Activated T-helper 1 cell treated with anti-CD3 and anti-CD28 coated beads, Interleukin-12 subunit alpha, Interleukin-12 subunit beta, Interleukin-2, Interleukin-4 antibody, amounts not matched to agents 30 ng/mL and 10 ng/mL and 1 ng/mL, durations not matched to agents 14 hours and 24 hours and 36 hours (primary cell): ENCODE results near the gene CETP. TPM values are rescaled to one million over a fixed set of nuclear protein-coding genes. Genes with fewer than 3 reads are reported as not detected.
"Not testable (repeated sequence)": the region's sequence is repeated elsewhere in the genome, so short reads cannot be mapped to it uniquely, and the experiment has no call there.

Experiments used
- DNase-seq: peaks from one replicate; pipeline ENCODE4 v3.0.0; 2021; ENCODE audit warnings: low spot score
- H3K27ac Mint-ChIP-seq: one replicate; pipeline ENCODE4 v1.8.0; 2021; ENCODE audit warnings: mild to moderate bottlenecking, mixed read lengths
- H3K27me3 Mint-ChIP-seq: one replicate; pipeline ENCODE4 v1.8.0; 2022; ENCODE audit warnings: mild to moderate bottlenecking, moderate library complexity, mixed read lengths; ENCODE audit not compliant: insufficient read depth
- H3K36me3 Mint-ChIP-seq: one replicate; pipeline ENCODE4 v1.8.0; 2021; ENCODE audit warnings: low read depth, mixed read lengths
- H3K4me1 Mint-ChIP-seq: one replicate; pipeline ENCODE4 v1.8.0; 2021; ENCODE audit warnings: low read depth, mixed read lengths
- H3K4me3 Mint-ChIP-seq: one replicate; pipeline ENCODE4 v1.8.0; 2021; ENCODE audit warnings: mild to moderate bottlenecking, moderate library complexity, mixed read lengths
- H3K9me3 Mint-ChIP-seq: one replicate; pipeline ENCODE4 v1.8.0; 2021; ENCODE audit warnings: mixed read lengths
- intact Hi-C: fragments of 100-400 bp; cut with micrococcal nuclease; formaldehyde crosslinking; loops from one replicate; pipeline ENCODE4 v1.15.1; 2024
- total RNA-seq: library from RNA; stranded (reverse); gene quantifications from 2 replicates; pipeline ENCODE4 v1.2.3, GENCODE V29; 2022

CETP gene
- total RNA-seq, 1 donor from 2014 or later: 0.23 TPM

DNA sequence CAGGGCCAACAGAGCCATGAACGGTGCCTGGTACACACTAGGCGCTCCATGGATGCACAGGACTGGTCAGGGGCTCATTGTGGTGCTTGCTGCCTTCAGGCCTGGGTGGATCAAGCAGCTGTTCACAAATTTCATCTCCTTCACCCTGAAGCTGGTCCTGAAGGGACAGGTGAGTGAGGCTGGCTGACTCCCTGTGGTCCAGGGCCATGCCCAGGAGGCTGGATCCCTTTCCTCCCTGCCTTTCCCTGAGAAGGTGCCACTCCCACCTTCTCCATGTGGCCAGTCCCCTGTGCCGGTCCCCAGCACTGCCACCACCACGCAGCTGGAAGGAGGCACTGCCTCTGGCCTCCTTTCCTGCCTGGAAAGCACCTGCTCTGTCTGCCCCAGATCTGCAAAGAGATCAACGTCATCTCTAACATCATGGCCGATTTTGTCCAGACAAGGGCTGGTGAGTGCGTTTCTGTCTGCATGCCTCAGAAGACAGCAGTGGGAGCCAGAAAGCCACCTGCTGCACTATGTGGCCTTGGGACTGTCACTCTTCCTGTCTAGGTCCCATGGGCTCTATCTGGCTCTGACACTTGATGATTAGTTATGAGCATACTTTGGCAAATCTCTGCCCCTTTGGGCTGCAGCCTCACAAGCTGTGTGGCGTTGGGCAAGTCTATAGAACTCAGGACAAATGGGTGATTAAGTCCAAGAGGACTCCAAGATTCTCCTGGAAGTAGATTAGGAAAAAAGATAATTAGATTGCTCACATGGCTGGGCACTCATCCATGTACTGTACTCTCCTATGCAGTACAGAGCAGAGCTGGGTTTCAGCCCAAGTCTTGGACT, 9.4 kb downstream of the CETP start:
- H3K27me3 Mint-ChIP-seq: no peaks in the 10 kb centered on the region
- DNase-seq: no peak
- peaks cover 36% of the 10 kb centered on the region for H3K4me1 Mint-ChIP-seq
- H3K9me3 Mint-ChIP-seq: no peaks in the 10 kb centered on the region
- H3K27ac Mint-ChIP-seq: no peak overlapping the region
- intact Hi-C loops: no loop called here
- H3K4me3 Mint-ChIP-seq: no peak overlapping the region
- no peaks in the 10 kb centered on the region for H3K36me3 Mint-ChIP-seq

DNA sequence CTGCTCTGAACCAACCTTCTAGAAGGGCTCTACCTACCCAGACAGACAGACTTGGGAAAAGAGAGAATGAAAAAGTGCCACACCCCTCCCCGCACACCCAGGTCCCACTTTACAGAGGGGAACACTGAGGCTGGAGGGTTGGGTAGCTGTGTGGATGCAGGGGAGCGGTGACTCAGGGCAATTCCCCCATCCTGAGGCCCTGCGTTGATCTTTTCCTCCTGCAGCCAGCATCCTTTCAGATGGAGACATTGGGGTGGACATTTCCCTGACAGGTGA, 10.0 kb downstream of the CETP start:
- Mint-ChIP-seq H3K9me3 (no peaks in the 10 kb centered on the region), H3K4me1 (peaks cover 33% of the 10 kb centered on the region), H3K27me3 (no peaks in the 10 kb centered on the region), H3K27ac (no peak overlapping the region), H3K4me3 (no peak overlapping the region), H3K36me3 (no peaks in the 10 kb centered on the region)
- intact Hi-C loops: no loop called here
- DNase-seq: no peak

DNA sequence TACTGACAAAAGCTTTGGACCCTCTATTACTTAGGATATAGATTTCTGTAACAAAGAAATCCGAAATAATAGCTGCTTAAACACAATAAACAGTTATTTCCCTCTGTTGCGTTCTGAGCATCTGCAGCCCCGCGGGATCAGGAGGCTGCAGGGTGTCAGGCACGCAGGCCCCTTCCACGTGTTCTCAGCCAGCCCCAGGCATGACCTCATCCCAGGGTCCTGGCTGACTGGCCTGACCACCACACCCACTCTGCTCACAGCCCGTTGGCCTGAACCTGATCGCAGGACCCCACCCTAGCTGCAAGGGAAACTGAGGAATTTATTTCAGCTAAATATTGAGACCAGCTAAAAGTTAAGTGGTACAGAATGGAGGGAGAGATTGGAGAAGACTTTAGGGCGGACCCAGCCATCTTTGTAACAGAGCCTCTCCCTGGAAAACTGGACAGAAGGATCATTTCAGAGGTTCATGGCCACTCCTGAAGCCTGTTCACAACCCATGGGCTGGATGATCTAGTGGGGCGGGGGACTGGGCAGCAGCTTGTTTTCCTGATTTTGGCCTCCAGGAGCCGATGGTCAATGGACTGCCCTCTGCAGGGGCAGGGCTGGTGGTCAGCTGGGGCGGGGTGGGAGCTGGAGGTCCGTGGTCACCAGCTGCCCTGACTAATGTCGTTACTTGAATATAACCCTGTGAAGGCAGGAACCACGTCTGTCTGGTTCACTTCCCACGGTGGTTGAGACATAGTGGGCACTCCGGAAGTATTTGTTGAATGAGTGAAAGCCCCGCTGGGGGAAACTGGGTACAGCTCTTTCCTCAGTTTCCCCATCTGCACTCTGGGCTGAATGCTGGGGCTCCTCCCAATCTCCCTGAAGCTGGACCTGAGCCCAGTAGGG, 10.9 kb downstream of the CETP start:
- H3K27ac Mint-ChIP-seq: no peak overlapping the region
- intact Hi-C loops: no loop called here

DNA sequence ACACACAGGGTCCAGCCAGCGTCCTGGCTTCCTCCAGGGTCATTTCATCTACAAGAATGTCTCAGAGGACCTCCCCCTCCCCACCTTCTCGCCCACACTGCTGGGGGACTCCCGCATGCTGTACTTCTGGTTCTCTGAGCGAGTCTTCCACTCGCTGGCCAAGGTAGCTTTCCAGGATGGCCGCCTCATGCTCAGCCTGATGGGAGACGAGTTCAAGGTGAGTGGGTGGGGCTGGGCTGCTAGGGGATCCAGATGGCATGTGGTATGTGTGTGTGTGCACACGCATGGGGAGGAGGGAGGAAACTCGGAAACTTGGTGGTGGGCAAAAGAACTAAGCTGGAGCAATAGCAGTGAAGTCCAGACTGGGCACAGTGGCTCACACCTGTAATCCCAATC, 11.5 kb downstream of the CETP start:
- H3K4me3 Mint-ChIP-seq: no peak overlapping the region
- H3K27me3 Mint-ChIP-seq: no peaks in the 10 kb centered on the region
- H3K36me3 Mint-ChIP-seq: no peaks in the 10 kb centered on the region
- intact Hi-C loops: no loop called here
- peak overlapping the region; percentile 56 for H3K27ac Mint-ChIP-seq
- no peaks in the 10 kb centered on the region for H3K9me3 Mint-ChIP-seq
- peaks cover 33% of the 10 kb centered on the region for H3K4me1 Mint-ChIP-seq
- no peak for DNase-seq

More for the DNA sequence above, 10.9 kb downstream of the CETP start:
- Mint-ChIP-seq H3K9me3 (no peaks in the 10 kb centered on the region), H3K36me3 (no peaks in the 10 kb centered on the region), H3K27me3 (no peaks in the 10 kb centered on the region), H3K4me1 (peaks cover 33% of the 10 kb centered on the region), H3K4me3 (no peak overlapping the region)
- no peak for DNase-seq

DNA sequence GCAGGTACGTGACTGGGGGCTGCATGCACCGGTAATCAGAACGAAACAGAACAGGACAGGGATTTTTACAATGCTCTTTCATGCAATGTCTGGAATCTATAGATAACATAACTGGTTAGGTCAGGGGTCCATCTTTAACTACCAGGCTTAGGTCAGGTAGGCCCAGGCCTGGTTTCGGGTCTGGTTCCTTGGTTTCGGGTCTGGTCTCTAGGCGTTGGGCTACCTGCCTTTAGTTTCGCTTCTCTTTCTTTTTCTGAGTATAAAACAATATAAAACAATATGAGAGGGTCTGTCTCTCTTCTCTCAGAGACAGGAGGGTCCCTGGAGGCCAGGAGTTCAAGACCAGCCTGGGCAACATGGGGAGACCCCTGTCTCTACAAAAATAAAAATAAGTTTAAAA, 12.1 kb downstream of the CETP start:
- DNase-seq, H3K36me3 Mint-ChIP-seq, H3K4me3 Mint-ChIP-seq, H3K27ac Mint-ChIP-seq, H3K27me3 Mint-ChIP-seq, intact Hi-C loops, H3K9me3 Mint-ChIP-seq: not testable (repeated sequence)
- peaks cover 33% of the 10 kb centered on the region for H3K4me1 Mint-ChIP-seq

DNA sequence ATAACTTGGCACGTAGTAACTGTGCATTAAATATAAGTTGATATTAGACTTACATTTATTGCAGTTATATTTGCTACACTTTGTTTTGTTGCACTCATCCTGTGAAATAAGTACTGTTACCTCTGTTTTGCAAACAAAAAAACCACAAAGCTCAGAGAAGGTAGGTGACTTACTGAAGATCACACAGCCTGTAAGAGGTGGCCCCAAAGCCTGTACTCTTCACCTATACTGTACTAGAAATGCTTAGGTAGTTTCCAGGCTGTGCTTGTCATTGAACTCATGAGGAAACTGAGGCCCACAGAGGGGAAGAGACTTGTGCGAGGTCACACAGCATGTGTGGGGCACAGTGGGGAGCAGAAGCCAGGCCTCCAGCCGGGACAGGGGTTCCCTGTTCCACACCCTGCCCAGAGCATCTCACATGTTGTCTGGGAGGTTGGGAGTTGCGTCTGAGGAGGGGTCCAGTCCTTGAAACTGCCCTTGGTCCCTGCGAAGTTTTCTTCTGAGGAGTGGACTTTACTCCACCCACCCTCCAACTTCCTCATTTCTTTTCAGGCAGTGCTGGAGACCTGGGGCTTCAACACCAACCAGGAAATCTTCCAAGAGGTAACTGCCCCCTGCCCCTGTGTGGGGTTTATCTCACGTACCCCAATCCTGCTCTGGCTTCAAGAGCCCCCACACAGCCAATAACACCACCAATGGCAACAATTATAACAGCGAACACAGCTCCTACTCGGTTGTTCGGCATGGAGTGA, 13.0 kb downstream of the CETP start:
- H3K4me1 Mint-ChIP-seq: peaks cover 33% of the 10 kb centered on the region
- no peaks in the 10 kb centered on the region for H3K36me3 Mint-ChIP-seq
- DNase-seq: no peak
- H3K4me3 Mint-ChIP-seq: no peak overlapping the region
- intact Hi-C loops: no loop called here
- no peaks in the 10 kb centered on the region for H3K9me3 Mint-ChIP-seq
- H3K27ac Mint-ChIP-seq: peak overlapping the region; percentile 26
- no peaks in the 10 kb centered on the region for H3K27me3 Mint-ChIP-seq

DNA sequence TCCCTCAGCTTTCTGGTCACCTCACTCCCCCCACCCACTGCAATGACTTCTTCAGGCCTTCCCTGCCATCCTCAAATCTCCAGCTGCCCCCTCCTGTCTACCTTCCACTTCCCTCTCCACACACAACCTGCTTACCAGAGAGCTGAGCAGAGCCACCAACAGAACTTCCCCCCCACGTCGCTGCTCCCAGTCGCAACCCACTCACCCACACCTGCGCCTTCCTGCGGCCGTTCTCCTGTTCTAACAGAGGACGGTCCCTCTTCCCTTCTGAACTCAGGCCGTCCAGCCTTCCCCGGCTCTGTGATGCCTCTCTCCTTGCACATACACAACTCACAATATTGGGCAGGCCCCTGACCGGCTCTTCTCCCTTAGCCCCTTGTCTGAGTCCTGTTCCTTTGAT, 14.0 kb downstream of the CETP start:
- intact Hi-C loops: no loop called here
- Mint-ChIP-seq H3K36me3 (no peaks in the 10 kb centered on the region), H3K4me1 (peaks cover 34% of the 10 kb centered on the region), H3K9me3 (no peaks in the 10 kb centered on the region), H3K4me3 (no peak overlapping the region), H3K27me3 (no peaks in the 10 kb centered on the region), H3K27ac (no peak overlapping the region)
- DNase-seq: no peak

DNA sequence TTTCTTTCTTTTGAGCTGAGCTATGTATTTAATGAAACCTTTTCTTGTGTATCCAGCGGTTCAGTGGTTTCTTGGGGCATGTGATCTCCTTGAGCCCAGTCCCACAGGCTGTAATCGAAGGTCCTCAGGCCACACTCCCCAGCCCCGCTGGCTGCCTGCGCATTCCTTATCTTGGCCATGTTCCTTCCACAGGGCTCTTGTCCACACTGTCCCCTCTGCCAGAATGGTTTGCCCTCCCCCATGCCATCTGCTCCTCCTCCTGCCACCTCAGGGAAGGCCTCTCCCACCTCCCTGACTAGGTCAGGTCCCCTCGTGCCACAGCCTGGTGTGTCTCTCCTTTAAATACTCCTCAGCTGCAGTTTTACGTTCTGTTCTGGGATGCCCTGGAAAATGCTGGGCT, 15.5 kb downstream of the CETP start:
- no peak for DNase-seq
- H3K9me3 Mint-ChIP-seq: no peaks in the 10 kb centered on the region
- peaks cover 44% of the 10 kb centered on the region for H3K4me1 Mint-ChIP-seq
- intact Hi-C loops: no loop called here
- H3K36me3 Mint-ChIP-seq: peaks cover 12% of the 10 kb centered on the region
- no peak overlapping the region for H3K27ac Mint-ChIP-seq
- H3K27me3 Mint-ChIP-seq: no peaks in the 10 kb centered on the region
- no peak overlapping the region for H3K4me3 Mint-ChIP-seq

DNA sequence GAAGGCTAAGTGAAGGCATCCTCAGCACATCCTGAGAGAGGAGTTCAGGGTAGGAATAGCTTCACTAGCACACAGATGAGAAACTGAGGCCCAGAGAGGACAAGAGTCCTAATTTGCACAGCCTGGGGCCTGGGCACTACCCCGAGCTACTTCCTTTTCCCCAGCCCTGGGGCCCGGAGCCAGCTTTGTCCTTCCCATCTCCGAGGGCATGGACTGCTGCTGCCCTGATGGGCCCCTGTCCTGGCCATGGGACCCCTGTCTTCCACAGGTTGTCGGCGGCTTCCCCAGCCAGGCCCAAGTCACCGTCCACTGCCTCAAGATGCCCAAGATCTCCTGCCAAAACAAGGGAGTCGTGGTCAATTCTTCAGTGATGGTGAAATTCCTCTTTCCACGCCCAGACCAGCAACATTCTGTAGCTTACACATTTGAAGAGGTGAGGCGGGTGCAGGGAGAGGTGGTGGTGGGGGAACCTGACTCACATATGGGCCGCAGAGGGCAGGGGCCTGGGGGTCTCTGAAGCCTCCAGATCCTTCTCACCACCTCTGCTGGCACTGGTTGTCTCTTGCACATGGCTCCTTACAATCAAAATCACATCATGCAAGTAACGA, 16.2 kb downstream of the CETP start:
- Mint-ChIP-seq H3K27me3 (no peaks in the 10 kb centered on the region), H3K36me3 (peaks cover 19% of the 10 kb centered on the region), H3K4me1 (peaks cover 52% of the 10 kb centered on the region), H3K27ac (no peak overlapping the region), H3K9me3 (no peaks in the 10 kb centered on the region), H3K4me3 (no peak overlapping the region)
- intact Hi-C loops: no loop called here
- no peak for DNase-seq

DNA sequence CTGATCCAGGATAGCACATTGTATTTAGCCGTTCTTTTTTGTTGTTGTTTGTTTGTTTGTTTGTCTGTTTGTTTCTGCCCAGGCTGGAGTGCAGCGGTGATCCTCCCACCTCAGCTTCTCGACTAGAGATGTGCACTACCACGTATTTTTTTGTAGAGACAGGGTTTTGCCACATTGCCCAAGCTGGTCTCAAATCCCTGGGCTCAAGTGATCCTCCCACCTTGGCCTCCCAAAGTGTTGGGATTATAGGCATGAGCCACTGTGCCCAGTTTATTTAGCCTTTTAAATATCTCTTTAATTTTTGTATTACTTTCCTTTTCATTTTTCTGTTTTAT, 18.4 kb downstream of the CETP start:
- H3K27me3 Mint-ChIP-seq: no peaks in the 10 kb centered on the region
- no peaks in the 10 kb centered on the region for H3K9me3 Mint-ChIP-seq
- intact Hi-C loops: no loop called here
- no peak overlapping the region for H3K27ac Mint-ChIP-seq
- H3K36me3 Mint-ChIP-seq: peaks cover 31% of the 10 kb centered on the region
- no peak overlapping the region for H3K4me3 Mint-ChIP-seq
- H3K4me1 Mint-ChIP-seq: peaks cover 52% of the 10 kb centered on the region
- no peak for DNase-seq

DNA sequence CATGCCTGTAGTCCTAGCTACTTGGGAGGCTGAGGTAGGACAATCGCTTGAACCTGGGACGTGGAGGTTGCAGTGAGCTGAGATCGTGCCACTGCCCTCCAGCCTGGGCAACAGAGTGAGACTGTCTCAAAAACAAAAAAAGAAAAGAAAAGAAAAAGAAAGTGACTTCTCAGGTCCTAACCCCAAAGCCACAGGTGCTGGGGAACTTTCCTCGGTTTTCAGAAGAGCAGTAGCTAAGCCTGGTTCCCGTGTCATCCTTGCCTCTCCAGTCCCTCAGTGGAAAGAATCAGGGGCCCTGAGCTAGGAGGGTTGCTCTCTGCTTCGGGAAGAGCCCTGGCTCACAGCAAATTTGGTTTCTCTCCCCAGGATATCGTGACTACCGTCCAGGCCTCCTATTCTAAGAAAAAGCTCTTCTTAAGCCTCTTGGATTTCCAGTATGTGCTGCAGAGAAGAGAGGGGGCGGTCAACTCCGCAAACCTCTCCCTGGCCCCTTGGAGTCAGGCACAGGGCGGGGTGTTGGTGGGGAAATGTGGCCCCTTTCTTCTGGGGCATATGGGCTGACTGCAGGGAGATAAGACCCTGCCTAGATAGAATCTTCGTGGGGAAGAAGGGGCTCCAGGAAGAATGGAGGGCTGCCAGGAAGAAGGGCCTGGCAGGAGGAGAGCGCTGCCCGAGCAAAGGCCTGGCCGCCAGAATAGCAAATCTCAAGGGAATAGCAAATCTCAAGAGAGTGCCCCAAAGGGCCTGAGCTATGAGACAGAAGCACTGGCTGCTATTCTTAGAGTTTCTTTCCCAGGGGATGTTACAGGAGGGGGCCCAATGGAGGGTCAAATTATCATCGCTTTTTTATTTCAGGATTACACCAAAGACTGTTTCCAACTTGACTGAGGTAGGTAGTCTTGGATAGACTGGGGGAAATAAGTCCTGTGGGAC, 19.3 kb downstream of the CETP start:
- intact Hi-C loops: no loop called here
- Mint-ChIP-seq H3K4me3 (no peak overlapping the region), H3K9me3 (no peaks in the 10 kb centered on the region), H3K27ac (peak overlapping the region; percentile 70), H3K27me3 (no peaks in the 10 kb centered on the region), H3K4me1 (peaks cover 52% of the 10 kb centered on the region), H3K36me3 (peaks cover 33% of the 10 kb centered on the region)
- DNase-seq: no peak

DNA sequence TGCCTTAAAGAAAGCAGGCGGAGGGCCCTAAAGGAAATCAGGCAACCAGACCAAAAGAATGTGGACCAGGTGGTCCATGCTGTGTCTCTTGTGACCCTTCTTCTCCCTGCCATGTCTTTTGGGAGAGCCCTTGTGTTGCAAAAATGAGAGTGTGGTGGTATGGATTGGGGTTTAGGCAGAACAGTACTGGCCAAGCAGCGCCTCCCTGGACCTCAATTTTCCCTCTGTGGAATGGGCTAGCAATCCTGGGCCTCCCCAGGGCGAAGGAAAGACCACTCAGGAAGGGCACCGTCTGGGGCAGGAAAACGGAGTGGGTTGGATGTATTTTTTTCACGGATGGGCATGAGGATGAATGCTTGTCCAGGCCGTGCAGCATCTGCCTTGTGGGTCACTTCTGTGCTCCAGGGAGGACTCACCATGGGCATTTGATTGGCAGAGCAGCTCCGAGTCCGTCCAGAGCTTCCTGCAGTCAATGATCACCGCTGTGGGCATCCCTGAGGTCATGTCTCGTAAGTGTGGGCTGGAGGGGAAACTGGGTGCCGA, 20.1 kb downstream of the CETP start:
- intact Hi-C loops: no loop called here
- no peaks in the 10 kb centered on the region for H3K27me3 Mint-ChIP-seq
- H3K27ac Mint-ChIP-seq: peak overlapping the region; percentile 45
- H3K4me1 Mint-ChIP-seq: peaks cover 58% of the 10 kb centered on the region
- no peaks in the 10 kb centered on the region for H3K9me3 Mint-ChIP-seq
- H3K4me3 Mint-ChIP-seq: no peak overlapping the region
- H3K36me3 Mint-ChIP-seq: peaks cover 37% of the 10 kb centered on the region
- DNase-seq: no peak
